Measurements from ENCODE around the gene ZNF554.

Gene ZNF554

GRCh38 chr19:2834294-2834871 lies 14.7 kb downstream of the ZNF554 start:
- no peak for DNase-seq

- no peak for DNase-seq
These were observed 17.8 kb downstream of the ZNF554 start for GRCh38 chr19:2837430-2837829.

GRCh38 chr19:2840794-2841791 lies 21.4 kb downstream of the ZNF554 start, which contains the start of gene ZNF555:
TSS of gene ZNF555 (plus strand) at chr19:2841475. CDS start at chr19:2841573, 98 bp downstream.
- peak; percentile 97 for DNase-seq

DNA sequence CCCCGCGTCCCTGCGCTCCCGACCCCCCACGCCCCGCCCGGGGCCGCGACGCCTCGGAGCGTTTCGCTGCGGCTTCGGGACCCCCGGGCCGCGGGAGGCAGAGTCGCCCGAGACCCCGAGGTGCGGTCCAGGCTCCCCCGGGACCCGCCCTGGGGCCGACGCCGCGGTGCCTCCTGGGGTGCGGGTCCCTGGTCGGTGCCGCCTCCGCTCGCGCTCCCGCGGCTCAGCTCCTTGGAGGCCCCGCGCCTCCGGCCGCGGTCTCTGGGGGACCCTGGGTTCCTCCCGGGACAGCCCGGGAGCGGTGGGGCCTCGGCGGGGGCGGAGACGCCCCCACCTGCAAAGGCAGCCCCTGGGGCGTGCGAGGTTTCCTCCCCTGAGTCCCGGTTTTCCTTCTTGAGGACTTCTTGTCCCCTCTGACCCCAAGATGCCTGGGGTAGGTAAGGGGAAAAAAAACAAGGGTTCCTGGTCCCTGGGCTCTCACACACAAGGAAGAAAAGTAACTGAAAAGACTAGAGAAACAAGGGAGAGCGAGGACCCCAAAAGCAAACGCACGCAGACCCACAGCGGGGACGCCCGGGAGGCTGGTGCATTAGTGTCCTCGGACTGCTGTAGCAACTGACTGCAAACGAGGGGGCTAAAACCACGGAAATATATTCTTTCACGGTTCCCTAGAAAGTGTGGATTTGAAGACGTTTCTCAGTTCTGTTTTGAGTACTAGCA lies 22.3 kb downstream of the ZNF554 start:
- no peak for DNase-seq

- no peak for DNase-seq
These were observed 25.4 kb downstream of the ZNF554 start for GRCh38 chr19:2845107-2845506.

GRCh38 chr19:2846180-2846894 lies 26.7 kb downstream of the ZNF554 start:
- DNase-seq, result no peak

- DNase-seq, result no peak
These were observed 27.8 kb downstream of the ZNF554 start for GRCh38 chr19:2847507-2847906.

- no peak for DNase-seq
These were observed 28.9 kb downstream of the ZNF554 start for GRCh38 chr19:2848616-2849015.

DNA sequence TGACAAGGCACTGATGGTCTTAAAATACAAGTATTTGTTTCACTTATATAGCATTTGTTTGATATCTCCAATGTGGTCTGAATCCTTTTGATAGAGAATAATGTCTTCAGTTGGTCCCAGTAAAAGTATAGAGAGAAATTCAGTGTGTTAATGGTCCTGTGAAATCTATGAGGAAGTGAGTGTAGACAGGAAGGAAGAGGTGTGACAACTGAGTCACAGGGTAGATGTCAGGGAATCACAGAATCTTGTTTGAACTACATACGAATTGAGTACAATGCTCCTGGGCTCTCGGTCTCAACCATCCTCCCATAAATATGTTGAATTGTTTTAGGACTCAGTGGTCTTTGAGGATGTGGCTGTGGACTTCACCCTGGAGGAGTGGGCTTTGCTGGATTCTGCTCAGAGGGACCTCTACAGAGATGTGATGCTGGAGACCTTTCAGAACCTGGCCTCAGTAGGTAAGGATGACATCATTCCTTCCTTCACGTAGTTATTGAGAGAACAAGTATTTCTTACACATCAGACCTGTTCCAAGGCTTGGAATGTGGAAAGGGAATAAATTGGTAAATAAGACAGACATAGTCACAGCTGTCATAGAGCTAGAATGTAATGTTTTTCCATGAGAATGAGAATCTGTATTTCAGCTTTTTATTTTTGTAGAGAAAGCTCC lies 30.7 kb downstream of the ZNF554 start:
- DNase-seq, result no peak

DNA sequence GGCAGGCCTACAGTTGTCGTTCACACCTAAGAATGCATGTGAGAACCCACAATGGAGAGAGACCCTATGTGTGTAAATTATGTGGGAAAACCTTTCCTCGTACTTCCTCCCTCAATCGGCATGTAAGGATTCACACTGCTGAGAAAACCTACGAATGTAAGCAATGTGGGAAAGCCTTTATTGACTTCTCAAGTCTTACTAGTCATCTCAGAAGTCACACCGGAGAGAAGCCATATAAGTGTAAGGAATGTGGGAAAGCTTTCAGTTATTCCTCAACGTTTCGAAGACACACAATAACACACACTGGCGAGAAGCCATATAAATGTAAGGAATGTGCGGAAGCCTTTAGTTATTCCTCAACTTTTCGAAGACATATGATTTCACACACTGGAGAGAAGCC lies 32.9 kb downstream of the ZNF554 start:
- DNase-seq, result no peak

- DNase-seq, result no peak
These were observed 33.4 kb downstream of the ZNF554 start for GRCh38 chr19:2853015-2853606.

- DNase-seq, result no peak
These were observed 35.2 kb downstream of the ZNF554 start for GRCh38 chr19:2854849-2855248.

DNA sequence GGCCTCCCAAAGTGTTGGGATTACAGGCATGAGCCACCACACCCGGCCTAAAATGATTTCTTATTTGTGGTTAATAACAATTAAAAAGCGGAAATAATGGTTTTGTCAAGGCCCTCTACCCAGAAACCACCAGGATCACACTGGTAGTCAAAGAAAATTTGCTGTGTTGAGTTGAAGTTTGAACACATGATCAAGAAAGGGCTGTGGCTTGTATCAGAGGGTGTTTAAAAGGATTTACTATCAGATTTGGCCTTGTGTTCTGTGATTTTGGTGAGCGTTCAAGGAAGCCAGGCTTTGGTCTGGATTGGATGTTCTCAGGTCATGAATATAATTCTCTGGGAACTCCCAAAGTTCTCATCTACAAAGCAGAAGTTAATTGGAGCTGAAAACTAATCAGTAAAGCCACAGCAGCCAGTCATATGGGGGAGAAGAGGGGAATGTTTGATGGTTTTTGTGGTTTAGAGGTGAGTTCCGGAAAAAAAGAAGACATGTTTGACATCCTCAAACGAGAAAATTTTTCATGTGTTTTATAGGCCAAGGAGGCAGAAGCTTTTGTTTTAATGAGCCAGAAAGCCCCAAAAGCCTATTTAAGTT lies 36.9 kb downstream of the ZNF554 start:
- no peak for DNase-seq

DNA sequence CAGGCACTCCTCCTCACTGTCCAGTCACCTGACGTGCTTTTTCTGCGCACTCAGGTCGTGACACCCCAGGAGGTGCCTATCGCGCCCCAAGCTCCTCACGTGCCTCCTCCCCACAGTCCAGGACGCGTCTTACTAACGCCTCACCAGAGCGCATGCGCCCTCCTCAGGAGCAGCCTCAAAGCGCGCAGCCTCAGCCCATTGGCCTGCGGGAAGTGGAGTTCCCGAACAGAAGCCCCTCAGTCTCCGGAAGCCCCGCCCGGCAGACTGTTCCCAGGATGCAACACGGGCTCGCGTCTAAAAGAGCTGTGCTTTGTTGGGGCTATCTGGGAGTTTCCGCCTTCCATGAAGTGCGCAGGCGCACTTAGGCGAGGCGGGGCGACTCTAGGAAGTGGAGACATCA lies 39.2 kb downstream of the ZNF554 start:
- no peak for DNase-seq

GRCh38 chr19:2863816-2864215 lies 44.1 kb downstream of the ZNF554 start:
- DNase-seq, result no peak

DNA sequence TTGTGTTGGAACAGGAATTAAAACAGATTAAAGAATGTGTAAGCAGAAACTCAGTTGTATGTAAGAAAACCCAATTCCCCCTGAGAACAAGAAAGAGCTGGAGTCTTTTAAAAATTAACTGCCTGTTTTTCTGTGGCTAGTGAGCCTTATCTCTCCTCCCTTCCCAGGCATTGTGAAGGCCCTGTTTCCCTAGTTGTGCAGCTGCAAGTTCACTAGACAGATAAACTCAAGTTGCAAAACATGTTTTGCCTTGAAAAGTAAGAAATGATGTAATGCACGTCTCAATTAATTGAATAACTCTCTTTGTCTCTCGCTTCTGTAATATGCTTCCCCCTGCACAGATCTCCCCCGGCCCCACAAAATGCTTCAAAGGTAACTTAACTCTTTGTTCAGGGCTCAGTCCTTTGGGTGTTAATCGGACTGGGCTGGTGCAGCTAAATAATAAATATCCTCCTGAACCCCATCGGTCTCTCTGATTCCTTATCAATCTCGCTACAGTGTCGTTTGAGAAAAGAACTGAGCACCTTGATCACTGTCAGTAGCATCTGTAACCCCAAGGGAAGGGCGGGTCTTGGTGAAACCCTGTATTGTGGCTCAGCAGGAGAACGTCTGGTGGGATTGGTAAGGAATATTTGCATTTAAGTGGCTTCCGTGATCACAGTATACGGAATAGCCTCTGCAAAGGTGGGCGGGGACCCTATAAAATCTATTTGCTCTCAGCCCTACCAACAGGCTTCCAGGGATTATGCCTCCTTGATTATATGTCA lies 45.8 kb downstream of the ZNF554 start:
- DNase-seq, result no peak

DNA sequence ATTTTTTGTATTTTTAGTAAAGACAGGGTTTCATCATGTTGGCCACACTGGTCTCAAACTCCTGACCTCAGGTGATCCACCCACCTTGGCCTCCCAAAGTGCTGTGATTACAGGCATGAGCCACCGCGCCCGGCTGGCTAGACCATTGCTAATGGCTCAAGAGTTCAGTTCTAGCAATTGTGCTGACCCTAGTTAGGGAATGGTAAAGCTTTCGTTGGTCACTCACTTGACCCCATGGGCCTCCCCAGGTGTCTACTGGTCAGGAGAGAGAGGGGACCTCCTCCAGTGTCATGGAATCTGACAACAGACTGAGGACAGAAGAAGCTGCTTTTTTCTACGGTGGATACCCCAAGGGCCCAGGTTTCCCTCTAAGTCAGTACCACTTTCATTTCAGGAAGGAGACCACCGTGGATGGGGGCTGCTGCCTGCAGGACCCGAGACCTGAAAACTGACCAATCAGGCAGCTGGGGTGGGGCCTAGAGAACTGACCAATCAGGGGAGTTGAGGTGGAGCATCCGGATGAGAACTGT lies 46.9 kb downstream of the ZNF554 start:
- DNase-seq, result no peak

DNA sequence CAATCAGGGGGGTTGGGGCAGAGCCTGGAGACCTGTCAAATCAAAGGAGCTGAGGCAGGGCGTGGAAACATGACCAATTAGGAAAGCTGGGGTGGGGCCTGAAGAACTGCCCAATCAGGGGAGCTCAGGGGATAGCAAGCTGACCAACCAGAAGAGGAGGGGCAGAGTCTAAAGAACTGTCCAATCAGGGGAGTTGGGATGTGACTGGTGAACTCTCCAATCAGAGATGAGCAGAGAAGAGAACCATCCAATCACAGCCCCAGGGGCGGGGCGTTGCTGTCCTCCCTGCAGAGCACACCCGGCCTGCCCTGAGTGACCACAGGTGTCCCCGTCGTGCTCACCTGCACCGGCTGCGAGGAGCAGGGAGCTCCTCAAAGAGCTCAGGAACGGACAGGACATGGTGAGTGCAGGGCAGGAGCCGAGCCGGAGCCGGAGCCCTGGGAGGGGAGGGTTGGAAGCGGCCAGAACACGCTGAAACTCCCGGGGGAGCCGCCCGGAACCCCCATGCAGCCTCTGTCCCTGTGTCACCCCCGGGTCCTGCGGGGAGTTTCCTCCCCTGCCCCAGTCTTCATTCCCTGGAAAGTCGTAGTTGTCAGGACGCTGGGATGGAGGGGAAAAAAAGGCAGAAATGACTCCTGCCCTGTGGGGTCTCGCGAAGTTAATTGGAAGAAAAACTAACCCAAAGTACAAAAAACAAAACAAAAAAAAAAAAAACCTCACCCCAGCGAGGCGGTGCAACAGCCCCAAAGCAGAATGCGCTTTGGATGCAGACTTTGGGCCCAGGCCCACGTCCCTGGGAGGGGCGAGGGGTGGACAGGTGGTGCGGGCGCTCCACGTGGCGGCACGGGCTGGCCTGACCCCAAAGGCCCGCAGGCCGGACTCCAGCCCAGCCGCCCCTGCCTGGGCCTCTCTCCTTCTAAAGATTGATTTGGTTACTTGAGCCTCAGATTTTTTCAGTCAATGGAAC lies 47.6 kb downstream of the ZNF554 start, which contains the start of gene ZNF556:
ZNF556 (plus strand) TSS at position 311 of the 967 bp plus-strand sequence; CDS start at position 398, 87 bp downstream.
- DNase-seq, result no peak

DNA sequence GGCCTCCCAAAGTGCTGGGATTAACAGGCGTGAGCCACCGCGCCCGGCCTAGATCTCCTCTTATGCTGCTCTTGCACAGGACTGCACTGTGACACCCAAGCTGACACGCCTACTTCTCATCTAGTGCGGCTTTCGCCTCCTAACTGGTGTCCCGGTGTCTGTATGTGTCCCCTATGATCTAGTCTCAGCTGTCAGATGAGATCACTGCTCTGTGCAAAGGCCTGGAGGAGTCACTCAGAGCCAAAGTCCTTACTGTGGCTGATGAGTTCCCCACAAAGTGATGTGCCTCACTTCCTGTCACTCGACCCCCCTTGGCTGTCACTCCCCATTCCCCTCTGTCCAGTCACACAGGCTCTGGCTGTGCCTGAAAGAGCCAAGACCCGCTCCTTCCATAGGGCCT lies 50.0 kb downstream of the ZNF554 start:
- no peak for DNase-seq

Measured in activated effector memory CD4-positive, alpha-beta T cell treated with Interleukin-2 at 50 U/mL for 16 hours (primary cell).